ENCODE results near the gene FAM20C. TPM values are rescaled to one million over a fixed set of nuclear protein-coding genes. Genes with fewer than 3 reads are reported as not detected.
A peak's percentile ranks its signal among the peaks of the same experiment; 100 is the strongest.
"Not testable (repeated sequence)": the region's sequence is repeated elsewhere in the genome, so short reads cannot be mapped to it uniquely, and the experiment has no call there.

FAM20C gene
- total RNA-seq, 4 donors from 2014 or later: 46.5 to 79.2 (median 69.8) TPM

DNA sequence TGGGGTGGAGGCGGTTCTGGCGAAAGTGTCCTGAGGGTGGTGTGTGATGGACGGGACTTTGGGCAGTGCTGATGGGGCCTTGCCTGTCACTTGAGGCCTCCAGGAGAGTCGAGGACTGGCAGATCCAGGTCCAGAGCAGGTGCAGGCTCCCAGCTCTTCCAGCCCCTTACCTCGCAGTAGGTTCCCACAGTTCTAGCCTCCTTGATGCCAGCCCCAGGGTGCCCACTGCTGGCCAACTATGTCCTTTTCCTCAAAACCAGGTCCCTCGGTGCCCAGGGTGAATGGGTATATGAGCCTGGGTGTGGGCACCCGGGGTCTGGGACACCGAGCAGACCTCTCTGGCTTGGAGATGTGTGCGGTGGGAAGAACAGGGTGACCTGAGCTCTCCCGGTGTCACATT is 8.3 kb downstream of the FAM20C start:
- H3K27me3 ChIP-seq: no peaks in the 10 kb centered on the region
- H3K4me1 ChIP-seq: peaks cover 18 to 78% (median 55%) of the 10 kb centered on the region in 4 donors
- intact Hi-C loops (cut with DNase I): no loop called here
- DNase-seq (ENCODE audit: extremely low spot score): no peak
- 73% methylated on average over 6 of the region's 10 CpGs for WGBS
- H3K4me3 ChIP-seq: no peak overlapping the region
- H3K36me3 ChIP-seq: peaks cover 43 to 100% (median 89%) of the 10 kb centered on the region in 4 donors
- H3K9me3 ChIP-seq: no peaks in the 10 kb centered on the region
- no peak overlapping the region for H3K27ac ChIP-seq (replicated peaks in 1 of 4)
- no peak for TF ChIP-seq POLR2A (IDR thresholded peaks at IDR 0.05; ENCODE audit: low read depth)
- TF ChIP-seq POLR2AphosphoS5 (IDR thresholded peaks at IDR 0.05): no peak
- TF ChIP-seq, protein P1, sequence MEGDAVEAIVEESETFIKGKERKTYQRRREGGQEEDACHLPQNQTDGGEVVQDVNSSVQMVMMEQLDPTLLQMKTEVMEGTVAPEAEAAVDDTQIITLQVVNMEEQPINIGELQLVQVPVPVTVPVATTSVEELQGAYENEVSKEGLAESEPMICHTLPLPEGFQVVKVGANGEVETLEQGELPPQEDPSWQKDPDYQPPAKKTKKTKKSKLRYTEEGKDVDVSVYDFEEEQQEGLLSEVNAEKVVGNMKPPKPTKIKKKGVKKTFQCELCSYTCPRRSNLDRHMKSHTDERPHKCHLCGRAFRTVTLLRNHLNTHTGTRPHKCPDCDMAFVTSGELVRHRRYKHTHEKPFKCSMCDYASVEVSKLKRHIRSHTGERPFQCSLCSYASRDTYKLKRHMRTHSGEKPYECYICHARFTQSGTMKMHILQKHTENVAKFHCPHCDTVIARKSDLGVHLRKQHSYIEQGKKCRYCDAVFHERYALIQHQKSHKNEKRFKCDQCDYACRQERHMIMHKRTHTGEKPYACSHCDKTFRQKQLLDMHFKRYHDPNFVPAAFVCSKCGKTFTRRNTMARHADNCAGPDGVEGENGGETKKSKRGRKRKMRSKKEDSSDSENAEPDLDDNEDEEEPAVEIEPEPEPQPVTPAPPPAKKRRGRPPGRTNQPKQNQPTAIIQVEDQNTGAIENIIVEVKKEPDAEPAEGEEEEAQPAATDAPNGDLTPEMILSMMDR (IDR thresholded peaks at IDR 0.05): no peak
- TF ChIP-seq EP300 (IDR thresholded peaks at IDR 0.05): no peak

DNA sequence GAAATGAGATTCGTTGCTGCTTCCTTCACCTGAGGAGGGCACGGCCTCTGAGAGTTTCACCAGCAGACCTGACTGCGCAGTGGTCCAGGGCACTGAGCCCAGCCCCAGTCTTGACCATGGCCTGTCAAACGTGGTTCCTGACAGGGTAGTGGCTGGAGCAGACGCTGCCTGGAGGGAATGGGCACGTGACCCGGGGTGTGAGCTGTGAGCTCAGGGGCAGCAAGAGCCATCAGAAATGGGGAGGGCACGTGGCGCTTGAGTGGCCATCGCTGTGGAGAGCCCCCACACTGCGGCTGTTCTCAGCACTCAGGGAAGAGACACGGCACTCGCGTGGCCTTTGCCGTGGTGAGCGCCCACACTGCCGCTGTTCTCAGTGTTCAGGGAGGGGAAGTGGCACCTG is 12.0 kb downstream of the FAM20C start:
- no peaks in the 10 kb centered on the region for H3K27me3 ChIP-seq
- no peak for DNase-seq (ENCODE audit: extremely low spot score)
- intact Hi-C loops (cut with DNase I): no loop called here
- H3K36me3 ChIP-seq: peaks cover 23 to 92% (median 67%) of the 10 kb centered on the region in 4 donors
- 89% methylated on average over 10 of the region's 17 CpGs for WGBS
- TF ChIP-seq POLR2AphosphoS5 (IDR thresholded peaks at IDR 0.05) (no peak), POLR2A (IDR thresholded peaks at IDR 0.05; ENCODE audit: low read depth) (no peak), EP300 (IDR thresholded peaks at IDR 0.05) (no peak)
- TF ChIP-seq, protein P1 (IDR thresholded peaks at IDR 0.05): no peak
- H3K4me3 ChIP-seq: no peak overlapping the region
- peaks cover 9 to 64% (median 38%) of the 10 kb centered on the region in 4 donors for H3K4me1 ChIP-seq
- no peaks in the 10 kb centered on the region for H3K9me3 ChIP-seq
- no peak overlapping the region for H3K27ac ChIP-seq (replicated peaks in 1 of 4)

DNA sequence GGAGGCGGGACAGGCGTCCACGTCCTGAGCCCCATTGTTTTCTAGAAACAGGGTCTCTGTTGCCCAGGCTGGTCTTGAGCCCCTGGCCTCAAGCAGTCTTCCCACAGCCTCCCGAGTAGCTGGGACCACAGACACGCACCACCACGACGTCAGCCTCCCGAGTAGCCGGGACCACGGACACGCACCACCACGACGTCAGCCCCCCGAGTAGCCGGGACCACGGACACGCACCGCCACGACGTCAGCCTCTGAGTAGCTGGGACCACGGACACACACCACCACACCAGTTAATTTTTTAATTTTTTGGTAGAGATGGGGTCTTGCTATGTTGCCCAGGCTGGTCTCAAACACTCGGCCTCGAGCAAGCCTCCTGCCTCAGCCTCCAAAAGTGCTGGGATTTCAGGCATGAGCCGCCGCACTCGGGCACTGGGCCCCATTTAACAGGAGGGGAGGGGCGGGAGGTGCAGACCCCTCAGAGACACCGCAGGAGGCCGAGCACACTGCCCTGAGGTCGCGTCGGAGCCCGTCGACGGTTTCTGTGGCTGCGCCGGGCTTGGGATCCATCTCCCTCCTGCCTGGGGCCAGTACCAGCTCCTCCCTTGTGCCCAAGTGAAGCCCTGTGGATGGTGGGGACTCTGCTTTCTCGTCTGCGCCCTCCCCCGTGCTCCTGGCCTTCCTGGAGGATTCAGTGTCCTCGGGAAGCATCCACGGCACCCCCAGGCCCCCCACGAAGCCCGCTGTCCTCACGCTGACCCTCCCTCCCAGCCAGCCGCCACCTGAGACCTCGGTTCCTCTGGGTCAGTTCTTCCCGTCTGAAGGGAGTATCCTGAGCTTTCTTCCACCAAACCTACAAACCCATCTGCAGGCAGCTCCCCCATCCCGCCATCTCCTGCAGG is 13.0 kb downstream of the FAM20C start:
- no peak overlapping the region for H3K27ac ChIP-seq (replicated peaks in 1 of 4)
- H3K9me3 ChIP-seq: no peaks in the 10 kb centered on the region
- intact Hi-C loops (cut with DNase I): no loop called here
- DNase-seq (ENCODE audit: extremely low spot score): no peak
- H3K4me1 ChIP-seq: peaks cover 0 to 62% (median 38%) of the 10 kb centered on the region in 4 donors
- no peak overlapping the region for H3K4me3 ChIP-seq
- 94% methylated on average over 48 of the region's 49 CpGs for WGBS
- TF ChIP-seq EP300 (IDR thresholded peaks at IDR 0.05) (no peak), POLR2A (IDR thresholded peaks at IDR 0.05; ENCODE audit: low read depth) (no peak), POLR2AphosphoS5 (IDR thresholded peaks at IDR 0.05) (no peak)
- TF ChIP-seq, protein P1 (IDR thresholded peaks at IDR 0.05): no peak
- H3K36me3 ChIP-seq: peaks cover 16 to 92% (median 69%) of the 10 kb centered on the region in 4 donors
- H3K27me3 ChIP-seq: no peaks in the 10 kb centered on the region

DNA sequence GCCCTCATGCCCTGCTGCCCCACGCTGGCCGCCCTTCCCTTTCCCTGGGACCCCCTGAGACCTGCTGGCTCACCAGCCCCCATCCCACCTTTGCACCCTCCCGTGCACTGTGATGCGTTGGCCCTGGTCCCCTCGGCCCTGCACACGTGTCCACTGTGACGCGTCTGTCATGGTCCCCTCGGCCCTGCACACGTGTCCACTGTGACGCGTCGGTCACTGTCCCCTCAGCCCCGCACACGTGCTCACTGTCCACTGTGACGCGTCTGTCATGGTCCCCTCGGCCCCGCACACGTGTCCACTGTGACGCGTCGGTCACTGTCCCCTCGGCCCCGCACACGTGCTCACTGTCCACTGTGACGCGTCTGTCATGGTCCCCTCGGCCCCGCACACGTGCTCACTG is 14.0 kb downstream of the FAM20C start:
- H3K27ac ChIP-seq (replicated peaks in 1 of 4); H3K4me3 ChIP-seq; intact Hi-C loops (cut with DNase I); H3K9me3 ChIP-seq; H3K27me3 ChIP-seq; DNase-seq (ENCODE audit: extremely low spot score): not testable (repeated sequence)
- Histone ChIP-seq H3K36me3 (peaks cover 15 to 92% (median 64%) of the 10 kb centered on the region in 4 donors), H3K4me1 (peaks cover 0 to 52% (median 35%) of the 10 kb centered on the region in 4 donors)
- WGBS: 85% methylated on average over 31 of the region's 31 CpGs

DNA sequence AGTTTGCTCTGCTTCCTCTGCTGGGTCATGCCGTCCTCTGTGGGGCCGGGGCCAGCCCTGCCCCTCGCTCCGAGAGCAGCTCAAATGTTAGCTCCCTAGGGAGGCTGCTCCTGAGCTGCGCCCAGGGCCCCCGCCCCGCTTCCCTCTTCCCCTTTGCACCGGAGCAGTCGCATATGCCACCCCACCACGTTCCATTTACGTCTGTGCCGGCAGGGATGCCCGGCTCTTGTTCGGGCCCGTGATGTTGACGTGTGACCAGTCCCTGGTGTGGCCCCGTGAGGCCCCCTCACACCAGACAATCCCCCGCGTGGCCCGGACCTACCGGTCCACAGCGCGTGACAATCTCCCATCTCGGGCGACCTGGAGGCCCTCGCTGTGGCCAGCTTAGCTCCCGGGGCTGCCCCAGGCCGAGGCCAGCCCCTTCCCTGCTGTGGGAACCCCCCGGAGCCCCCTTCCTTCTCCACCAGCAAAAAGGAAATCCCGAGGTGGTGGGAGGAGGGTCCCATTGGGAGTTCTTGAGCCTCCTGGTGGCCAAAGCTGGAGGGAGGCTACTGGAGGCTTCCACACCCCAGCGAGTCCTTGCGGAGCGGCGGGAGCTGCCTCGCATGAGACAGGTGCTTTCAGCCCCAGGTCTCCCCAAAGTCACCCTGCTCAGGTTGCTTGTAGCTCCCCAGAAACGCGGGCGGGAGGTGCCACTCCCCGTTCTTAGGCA is 15.2 kb downstream of the FAM20C start:
- WGBS: 90% methylated on average over 36 of the region's 39 CpGs
- Histone ChIP-seq H3K27ac (replicated peaks in 1 of 4) (no peak overlapping the region), H3K4me3 (no peak overlapping the region), H3K9me3 (no peaks in the 10 kb centered on the region), H3K36me3 (peaks cover 15 to 92% (median 65%) of the 10 kb centered on the region in 4 donors), H3K27me3 (no peaks in the 10 kb centered on the region), H3K4me1 (peaks cover 0 to 51% (median 29%) of the 10 kb centered on the region in 4 donors)
- no peak for DNase-seq (ENCODE audit: extremely low spot score)
- TF ChIP-seq POLR2AphosphoS5 (IDR thresholded peaks at IDR 0.05): no peak
- TF ChIP-seq, protein P1 (IDR thresholded peaks at IDR 0.05): peak in 1 of 3 experiments; percentile 16
- TF ChIP-seq POLR2A (IDR thresholded peaks at IDR 0.05; ENCODE audit: low read depth): no peak
- TF ChIP-seq EP300 (IDR thresholded peaks at IDR 0.05): no peak
- intact Hi-C loops (cut with DNase I): no loop called here
